Renal cortex interstitium (tissue), 11 donors: ENCODE measurements around the gene CRMP1. TPM values are rescaled to one million over a fixed set of nuclear protein-coding genes. Genes with fewer than 3 reads are reported as not detected.

Experiments used
- DNase-seq, 11 donors: peaks; one replicate each; pipeline ENCODE4 v3.0.0-alpha.2; 2013; ENCODE audit warnings: low read depth in 9 of 11, low spot score in 4 of 11; ENCODE audit errors: extremely low read depth in 1 of 11
- polyA plus RNA-seq, 3 donors: library from polyadenylated mRNA; unstranded; fragments of 120-200 nt; gene quantifications; one replicate each; pipeline ENCODE4 v1.2.1, GENCODE V29; 2013; ENCODE audit not compliant: insufficient read length in 3 of 3

CRMP1 gene
- polyA plus RNA-seq, 3 donors, result 51.0 to 59.1 (median 52.3) TPM

DNA sequence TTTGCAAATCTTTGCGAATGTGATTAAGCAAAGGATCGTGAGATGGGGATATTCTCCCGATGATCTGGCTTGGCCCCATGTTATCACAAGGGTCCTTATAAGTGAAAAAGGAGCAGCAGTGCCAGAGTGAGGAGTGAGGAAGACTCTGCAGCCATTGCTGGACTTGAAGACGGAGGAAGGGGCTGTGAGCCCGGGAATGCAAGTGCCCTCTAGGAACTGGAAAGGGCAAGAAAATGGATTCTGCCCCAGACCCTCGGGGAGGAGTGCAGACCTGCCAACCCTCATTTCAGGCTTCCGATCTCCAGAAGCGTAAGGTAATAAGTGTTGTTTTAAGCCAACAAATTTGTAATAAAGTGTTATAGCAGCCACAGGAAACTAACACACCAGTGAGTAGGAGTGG lies 105.6 kb downstream of the CRMP1 start:
- no peak for DNase-seq

DNA sequence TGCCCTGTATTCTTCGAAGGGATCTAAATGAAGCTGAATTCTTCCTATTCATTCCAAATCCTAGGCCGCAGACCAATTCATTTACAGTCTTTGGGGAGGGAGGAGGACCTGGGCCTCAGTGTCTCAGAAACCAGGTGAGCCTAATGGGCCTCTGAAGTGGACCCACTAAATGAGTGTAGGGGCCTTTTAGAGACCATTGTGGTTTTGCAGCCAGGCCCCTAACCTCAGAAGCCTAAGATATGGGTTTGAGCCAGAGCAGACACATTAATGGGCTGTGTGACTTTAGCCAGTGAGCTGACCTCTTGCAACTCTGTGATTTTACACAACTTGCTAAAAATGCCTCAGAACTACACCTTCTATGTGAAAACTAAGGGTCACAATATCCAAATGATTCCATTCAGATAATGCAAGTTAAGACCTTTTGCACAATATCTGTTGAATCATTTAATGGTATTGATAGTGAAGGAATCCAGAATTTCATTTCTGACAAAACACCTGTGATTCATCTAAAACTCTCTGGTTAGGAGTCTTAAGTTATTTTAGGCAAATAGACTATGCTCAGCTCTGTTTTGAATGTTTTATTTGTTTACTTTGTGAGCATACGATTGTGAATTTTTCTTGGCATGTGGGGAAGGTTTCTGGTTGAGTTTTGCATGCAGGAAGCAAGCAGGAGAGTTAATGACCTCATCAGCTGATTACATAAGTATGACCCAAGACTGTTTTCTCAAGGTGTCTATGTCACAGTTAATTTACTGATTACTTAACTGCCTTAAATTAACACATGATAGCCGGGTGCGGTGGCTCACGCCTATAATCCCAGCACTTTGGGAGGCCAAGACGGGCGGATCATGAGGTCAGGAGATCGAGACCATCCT lies 106.8 kb downstream of the CRMP1 start:
- DNase-seq, result no peak

GRCh38 chr4:5784960-5785611 lies 107.8 kb downstream of the CRMP1 start:
- no peak for DNase-seq

DNA sequence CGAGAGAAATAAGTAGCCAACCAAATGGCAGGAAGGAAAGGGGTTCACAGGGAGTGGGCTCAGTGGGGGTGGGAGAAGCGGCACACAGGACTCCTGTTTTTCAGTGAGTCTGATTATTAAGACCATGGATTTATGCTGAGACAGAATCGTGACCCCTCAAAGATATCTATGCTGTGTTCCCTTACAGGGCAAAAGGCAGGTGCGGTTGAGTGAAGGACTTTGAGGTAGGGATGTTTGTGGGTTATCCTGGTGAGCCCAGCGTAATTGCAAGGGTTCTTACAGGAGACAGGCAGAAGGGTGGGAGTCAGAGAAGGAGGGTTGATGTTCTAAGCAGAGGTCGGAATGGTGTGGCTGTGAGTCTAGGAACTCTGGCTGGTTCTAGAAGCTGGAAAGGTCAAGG lies 108.9 kb downstream of the CRMP1 start:
- no peak for DNase-seq

GRCh38 chr4:5783486-5783885 lies 109.4 kb downstream of the CRMP1 start:
- DNase-seq, result no peak

GRCh38 chr4:5782829-5783476 lies 109.9 kb downstream of the CRMP1 start:
- DNase-seq, result no peak

- DNase-seq, result peak in 1 of 11 donors; percentile 31
Observed at GRCh38 chr4:5781691-5782090, 111.2 kb downstream of the CRMP1 start.

GRCh38 chr4:5780831-5781480 lies 111.9 kb downstream of the CRMP1 start:
- no peak for DNase-seq

DNA sequence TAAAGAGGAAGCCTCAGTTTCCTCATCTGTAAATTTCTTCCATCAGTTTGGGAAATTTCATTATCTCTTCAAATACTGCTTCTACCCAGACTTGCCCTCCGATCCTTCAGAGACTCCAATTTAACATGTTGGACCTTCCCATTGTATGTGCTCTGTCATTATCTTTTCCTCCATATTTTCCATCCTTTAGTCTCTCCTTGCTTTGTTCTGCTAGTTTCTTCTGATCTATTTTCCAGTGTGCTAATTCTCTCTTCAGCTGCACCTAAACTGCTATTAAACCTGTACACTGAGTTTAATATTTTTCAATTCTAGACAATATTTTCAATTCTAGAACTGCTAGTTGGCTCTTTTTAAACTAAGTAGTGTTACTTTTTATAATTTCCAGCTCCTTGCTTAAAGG lies 116.4 kb downstream of the CRMP1 start:
- DNase-seq, result no peak

GRCh38 chr4:5774416-5775036 lies 118.4 kb downstream of the CRMP1 start:
- DNase-seq, result peak in 1 of 11 donors; percentile 5

DNA sequence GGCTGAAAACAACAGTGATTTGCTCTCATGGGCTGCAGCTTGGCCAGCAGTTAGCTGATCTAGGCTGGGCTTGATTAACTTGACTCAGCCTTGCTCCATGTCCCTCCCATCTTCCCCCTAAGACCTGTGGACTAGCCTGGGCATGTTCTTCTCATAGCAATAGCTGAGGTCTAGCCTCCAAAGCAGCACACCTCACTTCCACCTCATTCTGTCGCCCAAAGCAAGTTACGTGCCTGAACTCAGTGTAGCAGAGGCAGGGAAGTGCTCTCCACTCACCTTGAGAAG lies 119.7 kb downstream of the CRMP1 start:
- DNase-seq, result no peak

DNA sequence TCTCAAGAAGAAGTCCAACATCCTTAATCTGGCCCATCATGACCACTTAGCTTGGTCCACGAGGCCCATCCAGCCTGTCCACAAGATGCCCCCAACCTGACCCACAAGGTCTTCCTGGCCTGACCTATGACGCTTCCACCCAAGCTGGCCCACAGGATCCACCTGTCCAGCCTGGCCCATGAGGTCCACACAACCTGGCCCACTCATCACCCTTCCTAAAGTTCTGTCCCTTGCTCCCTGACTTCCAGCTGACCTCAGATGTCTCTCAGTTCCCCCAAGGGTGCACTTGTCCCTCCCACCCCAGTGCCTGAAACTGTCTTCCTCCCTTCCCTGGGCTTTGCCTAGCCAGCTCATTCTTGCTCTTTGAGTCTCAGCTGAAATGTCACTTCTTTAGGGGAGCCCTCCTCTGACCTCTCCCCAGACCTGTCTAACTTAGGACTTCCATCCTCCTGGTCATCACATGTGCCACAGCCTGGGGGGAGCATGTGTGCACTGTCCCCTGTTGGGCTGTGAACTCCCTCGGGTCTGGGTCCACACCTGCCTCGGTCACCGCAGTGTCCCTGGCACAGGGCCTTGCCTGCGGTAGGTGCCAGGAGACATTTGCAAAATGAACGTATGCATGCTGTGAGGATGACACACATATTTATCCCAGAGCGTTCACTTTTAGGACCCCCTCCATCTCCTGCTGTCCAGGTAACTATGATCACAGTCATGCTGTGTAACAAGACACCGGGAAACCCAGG lies 120.2 kb downstream of the CRMP1 start:
- peak in 1 of 11 donors; percentile 19 for DNase-seq

Other genes with a start within 250 kb of the CRMP1 start
- 1 to 10 TPM; 8.7 to 9.4 (median 9.2) TPM for gene EVC2, start 184.5 kb downstream of the CRMP1 start, polyA plus RNA-seq
- 10 to 100 TPM; 38.4 to 56.5 (median 40.4) TPM for gene EVC, start 181.9 kb downstream of the CRMP1 start, polyA plus RNA-seq
- under 1 TPM in 1 of 3 donors, not detected in 2; 0.03 TPM for gene C4orf50, start 125.3 kb upstream of the CRMP1 start, polyA plus RNA-seq